Measurements from ENCODE around the gene USP13.

- TF ChIP-seq GATA2 (IDR thresholded peaks at IDR 0.05; ENCODE audit: low read depth, low read length) (no peak), GATA3 (IDR thresholded peaks at IDR 0.05; ENCODE audit: low read depth, low read length) (no peak)
Measured at GRCh38 chr3:179717219-179717618, 64.4 kb downstream of the USP13 start.

All from SH-SY5Y (cell line).